Measurements from ENCODE around the gene DDX1. TPM values are rescaled to one million over a fixed set of nuclear protein-coding genes. Genes with fewer than 3 reads are reported as not detected.

The DDX1 gene
- total and polyA plus RNA-seq, 10 of the 15 experiments (the other 5 are each of a cell fraction or from before 2014, with no cell fraction given) = 53.2 to 134 (median 85.6) TPM

GRCh38 chr2:15662026-15662425, 70.4 kb downstream of the DDX1 start:
- DNase-seq (ENCODE audit: low read depth, low spot score) = no peak
- ChIA-PET POLR2A (no interaction called here), CTCF (no interaction called here), SMC1A (ENCODE audit: uncharacterized antibody, unreplicated experiment) (no interaction called here), RAD21 (ENCODE audit: unreplicated experiment) (no interaction called here)
- in situ Hi-C loops (cut with MboI) (no loop called here), intact Hi-C loops (cut with micrococcal nuclease; ENCODE audit: unreplicated experiment) (no loop called here)
- Histone ChIP-seq H3K9ac (ENCODE audit: control insufficient read depth, insufficient read depth, low read length) (no peak overlapping the region), H3K27me3 (replicated peaks in 1 of 2; ENCODE audit: control insufficient read depth in 2 of 2, insufficient read depth in 2 of 2, low read length in 1 of 2) (no peaks in the 10 kb centered on the region; a peak in 1 of 4 replicates), H3K4me3 (no peak overlapping the region), H3K36me3 (ENCODE audit: control insufficient read depth in 2 of 2, insufficient read depth in 2 of 2, low read length in 1 of 2) (no peaks in the 10 kb centered on the region), H3K79me2 (ENCODE audit: control insufficient read depth, insufficient read depth, low read length) (no peaks in the 10 kb centered on the region), H3K4me2 (ENCODE audit: control insufficient read depth, insufficient read depth) (no peak overlapping the region), H3K4me1 (ENCODE audit: control insufficient read depth, insufficient read depth, low read length) (no peaks in the 10 kb centered on the region), H4K20me1 (ENCODE audit: control insufficient read depth, insufficient read depth) (no peaks in the 10 kb centered on the region), H3K9me3 (replicated peaks; ENCODE audit: control insufficient read depth, insufficient read depth, low read length) (no peaks in the 10 kb centered on the region), H2AFZ (ENCODE audit: control insufficient read depth, low read depth, low read length) (no peak overlapping the region), H3K27ac (ENCODE audit: control insufficient read depth, insufficient read depth) (no peak overlapping the region)
- 0% methylated on average over 4 of the region's 4 CpGs for WGBS (ENCODE audit: insufficient coverage, insufficient replicate concordance, low lambda C conversion rate, missing lambda C conversion rate)
- no TSS peak for BruUV-seq (replicated peaks)
- no peak for FAIRE-seq
- TF ChIP-seq JUND (IDR thresholded peaks at IDR 0.05; ENCODE audit: low read depth, low read length) (no peak), CBX3 (IDR thresholded peaks at IDR 0.05; ENCODE audit: borderline replicate concordance, low read depth) (no peak)
- ATAC-seq = no peak

DNA sequence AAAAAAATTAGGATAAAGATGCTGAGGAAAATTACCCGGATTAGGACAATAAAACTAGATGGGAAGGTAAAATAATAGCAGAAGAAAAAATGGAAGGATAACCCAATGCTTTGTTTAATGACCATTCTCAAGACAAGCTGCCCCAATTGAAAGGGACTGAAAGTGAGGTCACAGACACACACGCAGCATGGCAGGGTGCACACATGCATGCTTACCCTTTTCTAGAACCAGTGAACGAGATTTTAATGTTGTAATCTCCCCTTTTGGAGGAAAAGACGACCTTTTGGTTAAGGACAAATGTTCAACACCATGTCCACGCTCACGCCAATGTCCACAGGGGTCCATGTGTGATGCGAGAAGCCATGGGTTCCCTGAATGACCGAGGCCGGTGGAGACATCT, 70.9 kb downstream of the DDX1 start:
- H3K4me3 ChIP-seq = no peak overlapping the region
- ChIA-PET CTCF (no interaction called here), RAD21 (ENCODE audit: unreplicated experiment) (no interaction called here), POLR2A (no interaction called here), SMC1A (ENCODE audit: uncharacterized antibody, unreplicated experiment) (no interaction called here)
- no peak for DNase-seq (ENCODE audit: low read depth, low spot score)
- H3K4me1 ChIP-seq (ENCODE audit: control insufficient read depth, insufficient read depth, low read length) = no peaks in the 10 kb centered on the region
- H3K9ac ChIP-seq (ENCODE audit: control insufficient read depth, insufficient read depth, low read length) = no peak overlapping the region
- ATAC-seq = no peak
- H3K27ac ChIP-seq (ENCODE audit: control insufficient read depth, insufficient read depth) = no peak overlapping the region
- H3K27me3 ChIP-seq (replicated peaks in 1 of 2; ENCODE audit: control insufficient read depth in 2 of 2, insufficient read depth in 2 of 2, low read length in 1 of 2) = no peaks in the 10 kb centered on the region; a peak in 1 of 4 replicates
- H3K9me3 ChIP-seq (replicated peaks; ENCODE audit: control insufficient read depth, insufficient read depth, low read length) = no peaks in the 10 kb centered on the region
- FAIRE-seq = no peak
- WGBS (ENCODE audit: insufficient coverage, insufficient replicate concordance, low lambda C conversion rate, missing lambda C conversion rate) = 34% methylated on average over 9 of the region's 9 CpGs
- no peak overlapping the region for H2AFZ ChIP-seq (ENCODE audit: control insufficient read depth, low read depth, low read length)
- no peaks in the 10 kb centered on the region for H3K36me3 ChIP-seq (ENCODE audit: control insufficient read depth in 2 of 2, insufficient read depth in 2 of 2, low read length in 1 of 2)
- H3K4me2 ChIP-seq (ENCODE audit: control insufficient read depth, insufficient read depth) = no peak overlapping the region
- H3K79me2 ChIP-seq (ENCODE audit: control insufficient read depth, insufficient read depth, low read length) = no peaks in the 10 kb centered on the region
- in situ Hi-C loops (cut with MboI) (no loop called here), intact Hi-C loops (cut with micrococcal nuclease; ENCODE audit: unreplicated experiment) (no loop called here)
- no peaks in the 10 kb centered on the region for H4K20me1 ChIP-seq (ENCODE audit: control insufficient read depth, insufficient read depth)
- BruUV-seq (replicated peaks) = no TSS peak
- TF ChIP-seq SREBF2 (IDR thresholded peaks at IDR 0.05; ENCODE audit: low read length) = no peak
- no peak for TF ChIP-seq NR2C1 (IDR thresholded peaks at IDR 0.05)
- TF ChIP-seq NR2F1 (conservative IDR thresholded peaks at IDR 0.05) = no peak
- no peak for TF ChIP-seq YY1 (IDR thresholded peaks at IDR 0.05; ENCODE audit: low read depth, low read length)
- TF ChIP-seq TCF3 (IDR thresholded peaks at IDR 0.05; ENCODE audit: borderline replicate concordance, insufficient read depth, low read depth, low read length) = no peak
- TF ChIP-seq, protein P1, sequence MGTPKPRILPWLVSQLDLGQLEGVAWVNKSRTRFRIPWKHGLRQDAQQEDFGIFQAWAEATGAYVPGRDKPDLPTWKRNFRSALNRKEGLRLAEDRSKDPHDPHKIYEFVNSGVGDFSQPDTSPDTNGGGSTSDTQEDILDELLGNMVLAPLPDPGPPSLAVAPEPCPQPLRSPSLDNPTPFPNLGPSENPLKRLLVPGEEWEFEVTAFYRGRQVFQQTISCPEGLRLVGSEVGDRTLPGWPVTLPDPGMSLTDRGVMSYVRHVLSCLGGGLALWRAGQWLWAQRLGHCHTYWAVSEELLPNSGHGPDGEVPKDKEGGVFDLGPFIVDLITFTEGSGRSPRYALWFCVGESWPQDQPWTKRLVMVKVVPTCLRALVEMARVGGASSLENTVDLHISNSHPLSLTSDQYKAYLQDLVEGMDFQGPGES (IDR thresholded peaks at IDR 0.05) = no peak
- TF ChIP-seq ZNF622 (IDR thresholded peaks at IDR 0.05) = no peak
- no peak for TF ChIP-seq MXI1 (IDR thresholded peaks at IDR 0.05; ENCODE audit: low read depth, low read length)
- TF ChIP-seq BACH1 (IDR thresholded peaks at IDR 0.05; ENCODE audit: borderline replicate concordance) = no peak
- TF ChIP-seq ATF7 (IDR thresholded peaks at IDR 0.05; ENCODE audit: low read depth) = no peak
- TF ChIP-seq FOS (IDR thresholded peaks at IDR 0.05; ENCODE audit: borderline replicate concordance, extremely low read depth, insufficient read length) = no peak
- TF ChIP-seq YBX1 (IDR thresholded peaks at IDR 0.05) = no peak
- TF ChIP-seq ZBED1 (IDR thresholded peaks at IDR 0.05; ENCODE audit: borderline replicate concordance) = no peak
- no peak for TF ChIP-seq BCL3 (IDR thresholded peaks at IDR 0.05; ENCODE audit: borderline replicate concordance, insufficient read depth, low read depth, low read length, poor library complexity, severe bottlenecking)
- no peak for TF ChIP-seq BCL11A (IDR thresholded peaks at IDR 0.05; ENCODE audit: low read depth, low read length)
- no peak for TF ChIP-seq KLF5 (IDR thresholded peaks at IDR 0.05; ENCODE audit: partially characterized antibody)
- no peak for TF ChIP-seq BRCA1 (IDR thresholded peaks at IDR 0.05; ENCODE audit: low read depth, low read length)
